Ishikawa (cell line): ENCODE results near the gene GARIN5B.

Source experiments
- CEBPB ChIP-seq: IDR thresholded peaks from 2 replicates; pipeline ENCODE4 v1.6.1; 2012
- CREB1 ChIP-seq: IDR thresholded peaks from 2 replicates; pipeline ENCODE4 v1.6.1; 2012; ENCODE audit warnings: low read depth
- EGR1 ChIP-seq: IDR thresholded peaks from 2 replicates; pipeline ENCODE4 v1.6.1; 2012
- EP300 ChIP-seq: IDR thresholded peaks from 2 replicates; pipeline ENCODE4 v1.6.1; 2012; ENCODE audit warnings: borderline replicate concordance
- FOXM1 ChIP-seq: IDR thresholded peaks from 2 replicates; pipeline ENCODE4 v1.6.1; 2012; ENCODE audit warnings: low read depth, borderline replicate concordance
- NFIC ChIP-seq: IDR thresholded peaks from 2 replicates; pipeline ENCODE4 v1.6.1; 2012
- RAD21 ChIP-seq: IDR thresholded peaks from 2 replicates; pipeline ENCODE4 v1.6.1; 2012; ENCODE audit warnings: low read depth
- REST ChIP-seq: IDR thresholded peaks from 2 replicates; pipeline ENCODE4 v1.6.1; 2012; ENCODE audit warnings: low read depth, mild to moderate bottlenecking
- TAF1 ChIP-seq: IDR thresholded peaks from 2 replicates; pipeline ENCODE4 v1.6.1; 2012; ENCODE audit warnings: low read depth, mild to moderate bottlenecking
- TCF12 ChIP-seq: IDR thresholded peaks from 2 replicates; pipeline ENCODE4 v1.6.1; 2012; ENCODE audit warnings: low read depth
- TEAD4 ChIP-seq: IDR thresholded peaks from 2 replicates; pipeline ENCODE4 v1.6.1; 2012
- USF1 ChIP-seq: IDR thresholded peaks from 2 replicates; pipeline ENCODE4 v1.6.1; 2012
- YY1 ChIP-seq: IDR thresholded peaks from 2 replicates; pipeline ENCODE4 v1.6.1; 2012; ENCODE audit warnings: low read depth
- ZBTB7A ChIP-seq: IDR thresholded peaks from 2 replicates; pipeline ENCODE4 v1.6.1; 2012; ENCODE audit warnings: low read depth
- TF ChIP-seq, protein P1 (sequence below): IDR thresholded peaks from 2 replicates; pipeline ENCODE4 v1.6.1; 2012

GARIN5B gene

DNA sequence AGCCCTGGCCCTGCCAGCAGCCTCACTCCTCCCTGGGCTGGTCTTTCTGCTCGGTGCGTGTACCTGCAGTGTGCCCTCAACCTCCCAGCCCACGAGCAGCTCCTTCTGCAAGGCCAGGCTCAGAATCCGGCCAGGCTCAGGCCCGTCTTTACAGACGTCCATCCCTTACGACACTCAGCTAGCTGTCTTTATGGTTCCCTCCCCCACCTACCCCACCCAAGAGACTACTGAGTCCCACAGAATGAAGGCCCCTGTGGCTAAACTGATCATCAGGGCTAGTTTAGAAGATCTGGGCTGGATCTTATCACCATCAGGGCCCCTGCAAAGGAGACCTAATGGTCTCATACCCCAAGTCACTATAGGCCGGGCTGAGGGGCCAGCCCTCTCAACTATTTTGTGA is 48.7 kb downstream of the GARIN5B start:
- TF ChIP-seq USF1 (no peak), EGR1 (no peak), NFIC (no peak), RAD21 (no peak), REST (no peak), TCF12 (no peak), FOXM1 (no peak), CREB1 (no peak), CEBPB (no peak), TEAD4 (no peak), EP300 (no peak), YY1 (no peak), ZBTB7A (no peak), TAF1 (no peak)
- TF ChIP-seq, protein P1, sequence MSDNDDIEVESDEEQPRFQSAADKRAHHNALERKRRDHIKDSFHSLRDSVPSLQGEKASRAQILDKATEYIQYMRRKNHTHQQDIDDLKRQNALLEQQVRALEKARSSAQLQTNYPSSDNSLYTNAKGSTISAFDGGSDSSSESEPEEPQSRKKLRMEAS, result no peak

- TF ChIP-seq, protein P1, result no peak
- TF ChIP-seq USF1 (no peak), EGR1 (no peak), TEAD4 (no peak), CREB1 (no peak), CEBPB (no peak), TAF1 (no peak), YY1 (no peak), RAD21 (no peak), REST (no peak), FOXM1 (no peak), EP300 (no peak), ZBTB7A (no peak), NFIC (no peak)
Measured at GRCh38 chr19:55312621-55313512, 50.2 kb downstream of the GARIN5B start.

DNA sequence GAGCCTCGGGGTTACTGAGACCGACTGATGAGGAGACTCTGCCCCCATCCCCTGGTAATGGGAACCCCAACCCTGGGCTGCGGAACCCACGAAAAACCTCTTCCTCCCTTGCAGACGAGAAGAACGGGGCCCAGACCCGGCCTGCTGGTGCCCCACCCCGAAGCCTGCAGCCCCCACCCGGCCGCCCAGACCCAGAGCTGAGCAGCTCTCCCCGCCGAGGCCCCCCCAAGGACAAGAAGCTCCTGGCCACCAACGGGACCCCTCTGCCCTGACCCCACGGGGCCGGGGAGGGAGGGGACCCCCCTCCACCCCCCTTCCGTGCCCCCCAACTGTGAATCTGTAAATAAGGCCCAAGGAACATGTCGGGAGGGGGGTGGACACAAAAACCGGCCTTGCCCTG is 51.3 kb downstream of the GARIN5B start:
- TF ChIP-seq TCF12, result no peak
- TF ChIP-seq FOXM1, result no peak
- no peak for TF ChIP-seq CREB1
- no peak for TF ChIP-seq TEAD4
- TF ChIP-seq EGR1, result no peak
- TF ChIP-seq YY1, result no peak
- TF ChIP-seq EP300, result no peak
- no peak for TF ChIP-seq CEBPB
- TF ChIP-seq, protein P1, result no peak
- no peak for TF ChIP-seq TAF1
- no peak for TF ChIP-seq NFIC

- TF ChIP-seq RAD21 (no peak), YY1 (no peak), FOXM1 (no peak), CREB1 (no peak), NFIC (no peak), TAF1 (no peak), USF1 (no peak), ZBTB7A (no peak), CEBPB (no peak), EGR1 (no peak)
Measured at GRCh38 chr19:55311397-55311796, 51.7 kb downstream of the GARIN5B start.

DNA sequence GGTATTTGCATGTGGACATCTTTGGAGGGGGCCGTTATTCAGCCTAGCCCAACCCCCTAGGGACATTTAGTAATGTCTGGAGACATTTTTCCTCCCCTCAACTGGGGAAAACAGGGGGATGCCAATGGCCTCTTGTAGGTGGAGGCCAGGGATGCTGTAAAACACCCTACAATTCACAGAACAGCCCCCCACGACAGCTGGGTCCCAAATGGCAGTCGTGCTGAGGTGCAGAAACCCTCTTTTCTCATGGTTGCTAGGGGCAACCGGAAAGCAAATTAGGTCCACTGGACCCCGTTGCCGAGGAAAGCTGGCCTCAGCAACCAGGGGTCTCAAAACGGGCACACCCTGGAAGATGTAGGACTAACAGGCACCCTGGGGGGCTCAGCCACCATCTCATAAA is 52.6 kb downstream of the GARIN5B start:
- no peak for TF ChIP-seq CEBPB
- TF ChIP-seq FOXM1, result no peak
- no peak for TF ChIP-seq EP300
- no peak for TF ChIP-seq YY1
- TF ChIP-seq NFIC, result no peak
- TF ChIP-seq TEAD4, result no peak
- no peak for TF ChIP-seq RAD21
- TF ChIP-seq, protein P1, result no peak
- no peak for TF ChIP-seq CREB1
- no peak for TF ChIP-seq TCF12
- no peak for TF ChIP-seq ZBTB7A
- no peak for TF ChIP-seq EGR1
- TF ChIP-seq USF1, result no peak
